ENCODE data around the gene BRD3OS. TPM values are rescaled to one million over a fixed set of nuclear protein-coding genes. Genes with fewer than 3 reads are reported as not detected.

The BRD3OS gene
- total RNA-seq, 1 experiment from 2014 or later: 16.2 TPM

DNA sequence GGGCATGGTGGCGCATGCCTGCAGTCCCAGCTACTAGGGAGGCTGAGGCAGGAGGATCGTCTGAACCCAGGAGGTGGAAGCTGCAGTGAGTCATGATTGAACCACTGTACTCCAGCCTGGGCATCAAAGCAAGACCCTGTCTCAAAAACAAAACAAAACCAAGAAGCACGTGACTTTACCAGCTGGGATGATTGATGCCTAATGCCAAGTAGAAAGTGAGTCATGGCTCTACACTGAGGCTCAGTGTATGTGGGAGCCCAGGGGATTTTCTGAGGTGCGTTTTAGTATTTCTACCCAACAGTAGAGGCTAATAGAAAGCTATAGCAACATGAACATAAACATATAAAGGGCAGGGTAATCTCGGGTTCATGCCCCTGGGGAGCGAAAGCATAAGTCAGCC lies 13.9 kb upstream of the BRD3OS start:
- CTCF ChIA-PET: no interaction called here
- H3K4me3 Mint-ChIP-seq: no peak overlapping the region
- H3K4me1 Mint-ChIP-seq: no peaks in the 10 kb centered on the region
- DNase-seq (ENCODE audit: low spot score): no peak
- peaks cover 10% of the 10 kb centered on the region for H3K27me3 Mint-ChIP-seq (ENCODE audit: low read depth)
- ATAC-seq: no peak
- TF ChIP-seq, protein P1, sequence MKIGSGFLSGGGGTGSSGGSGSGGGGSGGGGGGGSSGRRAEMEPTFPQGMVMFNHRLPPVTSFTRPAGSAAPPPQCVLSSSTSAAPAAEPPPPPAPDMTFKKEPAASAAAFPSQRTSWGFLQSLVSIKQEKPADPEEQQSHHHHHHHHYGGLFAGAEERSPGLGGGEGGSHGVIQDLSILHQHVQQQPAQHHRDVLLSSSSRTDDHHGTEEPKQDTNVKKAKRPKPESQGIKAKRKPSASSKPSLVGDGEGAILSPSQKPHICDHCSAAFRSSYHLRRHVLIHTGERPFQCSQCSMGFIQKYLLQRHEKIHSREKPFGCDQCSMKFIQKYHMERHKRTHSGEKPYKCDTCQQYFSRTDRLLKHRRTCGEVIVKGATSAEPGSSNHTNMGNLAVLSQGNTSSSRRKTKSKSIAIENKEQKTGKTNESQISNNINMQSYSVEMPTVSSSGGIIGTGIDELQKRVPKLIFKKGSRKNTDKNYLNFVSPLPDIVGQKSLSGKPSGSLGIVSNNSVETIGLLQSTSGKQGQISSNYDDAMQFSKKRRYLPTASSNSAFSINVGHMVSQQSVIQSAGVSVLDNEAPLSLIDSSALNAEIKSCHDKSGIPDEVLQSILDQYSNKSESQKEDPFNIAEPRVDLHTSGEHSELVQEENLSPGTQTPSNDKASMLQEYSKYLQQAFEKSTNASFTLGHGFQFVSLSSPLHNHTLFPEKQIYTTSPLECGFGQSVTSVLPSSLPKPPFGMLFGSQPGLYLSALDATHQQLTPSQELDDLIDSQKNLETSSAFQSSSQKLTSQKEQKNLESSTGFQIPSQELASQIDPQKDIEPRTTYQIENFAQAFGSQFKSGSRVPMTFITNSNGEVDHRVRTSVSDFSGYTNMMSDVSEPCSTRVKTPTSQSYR (CRISPR knock-in tag; IDR thresholded peaks at IDR 0.05): no peak
- TF ChIP-seq, protein P2, sequence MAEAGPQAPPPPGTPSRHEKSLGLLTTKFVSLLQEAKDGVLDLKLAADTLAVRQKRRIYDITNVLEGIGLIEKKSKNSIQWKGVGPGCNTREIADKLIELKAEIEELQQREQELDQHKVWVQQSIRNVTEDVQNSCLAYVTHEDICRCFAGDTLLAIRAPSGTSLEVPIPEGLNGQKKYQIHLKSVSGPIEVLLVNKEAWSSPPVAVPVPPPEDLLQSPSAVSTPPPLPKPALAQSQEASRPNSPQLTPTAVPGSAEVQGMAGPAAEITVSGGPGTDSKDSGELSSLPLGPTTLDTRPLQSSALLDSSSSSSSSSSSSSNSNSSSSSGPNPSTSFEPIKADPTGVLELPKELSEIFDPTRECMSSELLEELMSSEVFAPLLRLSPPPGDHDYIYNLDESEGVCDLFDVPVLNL (CRISPR knock-in tag; IDR thresholded peaks at IDR 0.05; ENCODE audit: borderline replicate concordance, low read depth): no peak
- TF ChIP-seq FOXK1 (CRISPR knock-in tag; IDR thresholded peaks at IDR 0.05): no peak
- POLR2A ChIA-PET: no interaction called here
- peaks cover 24% of the 10 kb centered on the region for H3K9me3 Mint-ChIP-seq
- peaks cover 23% of the 10 kb centered on the region for H3K36me3 Mint-ChIP-seq
- no peak overlapping the region for H3K27ac Mint-ChIP-seq

- H3K27ac Mint-ChIP-seq: no peak overlapping the region
- no peak overlapping the region for H3K4me3 Mint-ChIP-seq
- no peak for ATAC-seq
- peaks cover 27% of the 10 kb centered on the region for H3K36me3 Mint-ChIP-seq
- no peaks in the 10 kb centered on the region for H3K4me1 Mint-ChIP-seq
- H3K9me3 Mint-ChIP-seq: peaks cover 30% of the 10 kb centered on the region
- POLR2A ChIA-PET: no interaction called here
- DNase-seq (ENCODE audit: low spot score): no peak
- CTCF ChIA-PET: no interaction called here
- peaks cover 10% of the 10 kb centered on the region for H3K27me3 Mint-ChIP-seq (ENCODE audit: low read depth)
- no peak for TF ChIP-seq JUN (CRISPR knock-in tag; IDR thresholded peaks at IDR 0.05)
- no peak for TF ChIP-seq ESRRA (CRISPR knock-in tag; IDR thresholded peaks at IDR 0.05; ENCODE audit: borderline replicate concordance)
- TF ChIP-seq, protein P1 (CRISPR knock-in tag; IDR thresholded peaks at IDR 0.05): no peak
- TF ChIP-seq ZNF317 (CRISPR knock-in tag; IDR thresholded peaks at IDR 0.05; ENCODE audit: borderline replicate concordance, low read depth): no peak
- TF ChIP-seq NR2C2 (CRISPR knock-in tag; IDR thresholded peaks at IDR 0.05): no peak
- TF ChIP-seq CREM (CRISPR knock-in tag; IDR thresholded peaks at IDR 0.05): no peak
- TF ChIP-seq, protein P3, sequence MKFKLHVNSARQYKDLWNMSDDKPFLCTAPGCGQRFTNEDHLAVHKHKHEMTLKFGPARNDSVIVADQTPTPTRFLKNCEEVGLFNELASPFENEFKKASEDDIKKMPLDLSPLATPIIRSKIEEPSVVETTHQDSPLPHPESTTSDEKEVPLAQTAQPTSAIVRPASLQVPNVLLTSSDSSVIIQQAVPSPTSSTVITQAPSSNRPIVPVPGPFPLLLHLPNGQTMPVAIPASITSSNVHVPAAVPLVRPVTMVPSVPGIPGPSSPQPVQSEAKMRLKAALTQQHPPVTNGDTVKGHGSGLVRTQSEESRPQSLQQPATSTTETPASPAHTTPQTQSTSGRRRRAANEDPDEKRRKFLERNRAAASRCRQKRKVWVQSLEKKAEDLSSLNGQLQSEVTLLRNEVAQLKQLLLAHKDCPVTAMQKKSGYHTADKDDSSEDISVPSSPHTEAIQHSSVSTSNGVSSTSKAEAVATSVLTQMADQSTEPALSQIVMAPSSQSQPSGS (CRISPR knock-in tag; IDR thresholded peaks at IDR 0.05; ENCODE audit: borderline replicate concordance, low read depth): no peak
- TF ChIP-seq PREB (CRISPR knock-in tag; IDR thresholded peaks at IDR 0.05; ENCODE audit: borderline replicate concordance): no peak
- no peak for TF ChIP-seq ERG (CRISPR knock-in tag; IDR thresholded peaks at IDR 0.05)
- TF ChIP-seq ZNF512 (CRISPR knock-in tag; IDR thresholded peaks at IDR 0.05; ENCODE audit: borderline replicate concordance): no peak
- TF ChIP-seq ZNF423 (CRISPR knock-in tag; IDR thresholded peaks at IDR 0.05): no peak
- no peak for TF ChIP-seq ZNF425 (CRISPR knock-in tag; conservative IDR thresholded peaks at IDR 0.05)
- TF ChIP-seq, protein P4, sequence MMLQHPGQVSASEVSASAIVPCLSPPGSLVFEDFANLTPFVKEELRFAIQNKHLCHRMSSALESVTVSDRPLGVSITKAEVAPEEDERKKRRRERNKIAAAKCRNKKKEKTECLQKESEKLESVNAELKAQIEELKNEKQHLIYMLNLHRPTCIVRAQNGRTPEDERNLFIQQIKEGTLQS (CRISPR knock-in tag; conservative IDR thresholded peaks at IDR 0.05): no peak
- TF ChIP-seq MAX (CRISPR knock-in tag; IDR thresholded peaks at IDR 0.05): no peak
- TF ChIP-seq ZNF232 (CRISPR knock-in tag; IDR thresholded peaks at IDR 0.05): no peak
- no peak for TF ChIP-seq ZNF396 (CRISPR knock-in tag; IDR thresholded peaks at IDR 0.05; ENCODE audit: borderline replicate concordance)
- TF ChIP-seq PRRX2 (CRISPR knock-in tag; IDR thresholded peaks at IDR 0.05): no peak
Observed at GRCh38 chr9:134014946-134015345, 10.3 kb upstream of the BRD3OS start.

Measured in WTC11 (cell line).